Nephron progenitor cell (in vitro differentiated cells): Measurements from ENCODE around the gene CHD2.

Experiments
- DNase-seq: peaks from one replicate; pipeline ENCODE4 v3.0.0; 2021
- H3K27ac Mint-ChIP-seq: 2 replicates; pipeline ENCODE4 v1.8.0; 2021; ENCODE audit warnings: mild to moderate bottlenecking, moderate library complexity, mixed read lengths
- H3K27me3 Mint-ChIP-seq: 2 replicates; pipeline ENCODE4 v1.8.0; 2021; ENCODE audit warnings: mild to moderate bottlenecking, low read depth, mixed read lengths; ENCODE audit not compliant: poor library complexity
- H3K36me3 Mint-ChIP-seq: 2 replicates; pipeline ENCODE4 v1.8.0; 2021; ENCODE audit warnings: low read depth, mixed read lengths
- H3K4me1 Mint-ChIP-seq: 2 replicates; pipeline ENCODE4 v1.8.0; 2021; ENCODE audit warnings: mixed read lengths
- H3K4me3 Mint-ChIP-seq: 2 replicates; pipeline ENCODE4 v1.8.0; 2021; ENCODE audit warnings: mild to moderate bottlenecking, moderate library complexity, mixed read lengths
- H3K9me3 Mint-ChIP-seq: 2 replicates; pipeline ENCODE4 v1.8.0; 2021; ENCODE audit warnings: mild to moderate bottlenecking, moderate library complexity, mixed read lengths
- TF ChIP-seq, protein P1 (sequence below): fragments of 200-600 bp; sonication (generic); IDR thresholded peaks from 2 replicates; pipeline ENCODE4 v1.5.0; 2021; ENCODE audit warnings: antibody characterized with exemption

CHD2 gene

GRCh38 chr15:92883876-92884435 is 16.2 kb upstream of the CHD2 start:
- no peaks in the 10 kb centered on the region for H3K9me3 Mint-ChIP-seq
- peaks cover 59% of the 10 kb centered on the region for H3K4me1 Mint-ChIP-seq
- H3K27ac Mint-ChIP-seq: peak overlapping the region; percentile 98
- peak overlapping the region; percentile 99 for H3K4me3 Mint-ChIP-seq
- no peaks in the 10 kb centered on the region for H3K27me3 Mint-ChIP-seq
- TF ChIP-seq, protein P1, sequence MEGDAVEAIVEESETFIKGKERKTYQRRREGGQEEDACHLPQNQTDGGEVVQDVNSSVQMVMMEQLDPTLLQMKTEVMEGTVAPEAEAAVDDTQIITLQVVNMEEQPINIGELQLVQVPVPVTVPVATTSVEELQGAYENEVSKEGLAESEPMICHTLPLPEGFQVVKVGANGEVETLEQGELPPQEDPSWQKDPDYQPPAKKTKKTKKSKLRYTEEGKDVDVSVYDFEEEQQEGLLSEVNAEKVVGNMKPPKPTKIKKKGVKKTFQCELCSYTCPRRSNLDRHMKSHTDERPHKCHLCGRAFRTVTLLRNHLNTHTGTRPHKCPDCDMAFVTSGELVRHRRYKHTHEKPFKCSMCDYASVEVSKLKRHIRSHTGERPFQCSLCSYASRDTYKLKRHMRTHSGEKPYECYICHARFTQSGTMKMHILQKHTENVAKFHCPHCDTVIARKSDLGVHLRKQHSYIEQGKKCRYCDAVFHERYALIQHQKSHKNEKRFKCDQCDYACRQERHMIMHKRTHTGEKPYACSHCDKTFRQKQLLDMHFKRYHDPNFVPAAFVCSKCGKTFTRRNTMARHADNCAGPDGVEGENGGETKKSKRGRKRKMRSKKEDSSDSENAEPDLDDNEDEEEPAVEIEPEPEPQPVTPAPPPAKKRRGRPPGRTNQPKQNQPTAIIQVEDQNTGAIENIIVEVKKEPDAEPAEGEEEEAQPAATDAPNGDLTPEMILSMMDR: no peak
- no peak for DNase-seq
- H3K36me3 Mint-ChIP-seq: peaks cover 55% of the 10 kb centered on the region

DNA sequence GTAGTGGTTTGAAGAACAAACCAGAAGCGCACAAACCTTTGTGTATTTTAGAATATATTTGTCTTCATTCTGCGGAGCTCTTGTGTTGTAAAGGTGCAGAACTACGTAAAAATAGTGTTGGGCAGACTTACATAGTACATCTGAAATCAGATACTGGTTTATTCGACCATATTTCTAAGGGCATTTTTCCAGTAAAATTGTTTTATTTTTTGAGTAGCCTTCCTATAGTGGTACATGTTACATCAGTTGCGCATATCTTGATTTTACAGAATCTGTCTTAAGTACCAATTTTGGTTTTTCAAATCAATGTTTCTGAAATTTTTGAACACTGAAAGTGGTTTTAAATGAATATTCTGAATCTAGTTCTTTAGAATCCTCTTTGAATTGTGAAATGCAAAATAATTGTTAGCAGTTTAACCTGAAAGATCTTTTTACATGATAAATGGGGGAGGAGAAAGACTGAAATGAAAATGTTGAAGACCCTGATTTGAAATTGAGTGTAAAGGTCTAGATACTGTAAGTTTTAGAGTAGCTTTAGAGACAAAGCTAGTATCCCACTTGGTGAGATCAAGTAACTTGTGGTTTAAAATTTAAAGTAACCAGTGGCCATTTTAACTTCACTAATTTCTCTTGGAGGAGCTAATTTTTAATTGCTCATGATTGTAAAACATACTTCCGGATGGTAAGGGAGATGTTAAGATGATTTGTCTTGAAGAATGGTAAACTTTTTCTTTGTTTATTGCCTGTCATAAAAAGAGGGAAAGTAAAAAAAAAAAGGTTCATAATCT is 15.5 kb upstream of the CHD2 start:
- peaks cover 62% of the 10 kb centered on the region for H3K36me3 Mint-ChIP-seq
- H3K4me3 Mint-ChIP-seq: peak overlapping the region; percentile 99
- TF ChIP-seq, protein P1: no peak
- no peaks in the 10 kb centered on the region for H3K27me3 Mint-ChIP-seq
- peak overlapping the region; percentile 98 for H3K27ac Mint-ChIP-seq
- no peak for DNase-seq
- H3K4me1 Mint-ChIP-seq: peaks cover 59% of the 10 kb centered on the region
- peaks cover 3% of the 10 kb centered on the region for H3K9me3 Mint-ChIP-seq

GRCh38 chr15:92885224-92886041 is 14.7 kb upstream of the CHD2 start:
- TF ChIP-seq, protein P1: no peak
- no peak for DNase-seq
- H3K27ac Mint-ChIP-seq: peak overlapping the region; percentile 98
- no peaks in the 10 kb centered on the region for H3K27me3 Mint-ChIP-seq
- H3K4me3 Mint-ChIP-seq: peak overlapping the region; percentile 99
- H3K9me3 Mint-ChIP-seq: peaks cover 8% of the 10 kb centered on the region
- H3K4me1 Mint-ChIP-seq: peaks cover 55% of the 10 kb centered on the region
- peaks cover 70% of the 10 kb centered on the region for H3K36me3 Mint-ChIP-seq

DNA sequence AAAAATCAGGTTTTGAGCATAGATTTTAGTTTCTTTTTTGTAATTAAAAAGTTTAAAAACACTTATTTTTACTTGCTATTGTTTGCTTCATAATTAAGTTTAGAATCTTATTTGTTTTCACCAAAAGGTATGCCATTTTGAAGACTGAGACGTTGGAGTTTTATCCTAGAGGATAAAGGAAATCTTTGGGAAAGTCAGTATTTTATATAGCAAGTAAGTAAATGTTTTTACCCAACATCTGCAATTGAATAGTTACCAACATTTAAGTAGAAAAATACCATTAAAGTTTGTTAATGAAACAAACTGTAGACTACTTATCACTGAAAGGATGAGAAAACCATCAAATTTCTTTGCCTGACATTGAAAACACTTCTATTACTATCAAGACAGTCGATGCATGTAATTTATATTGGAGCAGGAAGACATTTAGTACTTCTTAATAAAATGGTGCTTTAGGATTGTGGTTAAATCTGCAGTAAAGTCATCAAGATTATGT is 14.0 kb upstream of the CHD2 start:
- Mint-ChIP-seq H3K36me3 (peaks cover 76% of the 10 kb centered on the region), H3K9me3 (peaks cover 11% of the 10 kb centered on the region), H3K27ac (peak overlapping the region; percentile 70), H3K4me1 (peaks cover 48% of the 10 kb centered on the region), H3K27me3 (no peaks in the 10 kb centered on the region), H3K4me3 (peak overlapping the region; percentile 99)
- TF ChIP-seq, protein P1: no peak
- DNase-seq: no peak

GRCh38 chr15:92886815-92887214 is 13.3 kb upstream of the CHD2 start:
- Mint-ChIP-seq H3K27me3 (no peaks in the 10 kb centered on the region), H3K27ac (peak overlapping the region; percentile 70), H3K9me3 (peaks cover 11% of the 10 kb centered on the region), H3K4me3 (peak overlapping the region; percentile 99), H3K4me1 (peaks cover 41% of the 10 kb centered on the region), H3K36me3 (peaks cover 84% of the 10 kb centered on the region)
- TF ChIP-seq, protein P1: no peak
- no peak for DNase-seq
